Muscle of leg (tissue), 11 donors: ENCODE results near the gene RAI1. TPM values are rescaled to one million over a fixed set of nuclear protein-coding genes. Genes with fewer than 3 reads are reported as not detected.

Experiments
- DNase-seq: peaks from one replicate; pipeline ENCODE4 v3.0.0; 2013
- H3K27ac ChIP-seq: one replicate; pipeline ENCODE4 v1.5.1; 2013; ENCODE audit warnings: mild to moderate bottlenecking, low read length, control low read depth
- H3K27me3 ChIP-seq: one replicate; pipeline ENCODE4 v1.6.1; 2013; ENCODE audit warnings: low read length; ENCODE audit not compliant: control insufficient read depth, insufficient read depth
- H3K36me3 ChIP-seq: one replicate; pipeline ENCODE4 v1.6.1; 2013; ENCODE audit warnings: low read length; ENCODE audit not compliant: control insufficient read depth, insufficient read depth
- H3K4me1 ChIP-seq: one replicate; pipeline ENCODE4 v1.6.1; 2013; ENCODE audit warnings: low read length; ENCODE audit not compliant: control insufficient read depth, insufficient read depth
- H3K4me3 ChIP-seq: one replicate; pipeline ENCODE4 v1.5.1; 2013; ENCODE audit warnings: low read length, control low read depth
- H3K9me3 ChIP-seq: replicated peaks from 2 replicates; pipeline ENCODE4 v1.6.1; 2013; ENCODE audit warnings: low read depth, low read length; ENCODE audit not compliant: control insufficient read depth
- WGBS: methylation state at CpG from one replicate; pipeline ENCODE4 v1.1.5; 2013; ENCODE audit warnings: missing lambda C conversion rate; ENCODE audit not compliant: insufficient coverage; 5-methylcytosine and 5-hydroxymethylcytosine counted together
- polyA plus RNA-seq, 8 donors: library from polyadenylated mRNA; unstranded; fragments of 120-200 nt; gene quantifications; one replicate each; pipeline versions ENCODE4 v1.2.1 to v1.2.3, GENCODE V29; 2013; ENCODE audit warnings: inconsistent platforms in 1 of 8, low replicate concordance in 1 of 8; ENCODE audit not compliant: insufficient read length in 8 of 8, insufficient read depth in 1 of 8
- total RNA-seq: library from RNA; stranded (reverse); fragments of 120-200 nt; gene quantifications from one replicate; pipeline ENCODE4 v1.2.4, GENCODE V29; 2013

RAI1 gene
- total and polyA plus RNA-seq, 9 donors: 7.4 to 25.5 (median 20.7) TPM

- Histone ChIP-seq H3K27me3 (no peaks in the 10 kb centered on the region), H3K9me3 (no peaks in the 10 kb centered on the region), H3K4me1 (peaks cover 42% of the 10 kb centered on the region), H3K36me3 (peaks cover 17% of the 10 kb centered on the region), H3K27ac (no peak overlapping the region), H3K4me3 (no peak overlapping the region)
- 52% methylated on average over 6 of the region's 6 CpGs for WGBS
- no peak for DNase-seq
These were observed 149.5 kb downstream of the RAI1 start for GRCh38 chr17:17830740-17831207.

DNA sequence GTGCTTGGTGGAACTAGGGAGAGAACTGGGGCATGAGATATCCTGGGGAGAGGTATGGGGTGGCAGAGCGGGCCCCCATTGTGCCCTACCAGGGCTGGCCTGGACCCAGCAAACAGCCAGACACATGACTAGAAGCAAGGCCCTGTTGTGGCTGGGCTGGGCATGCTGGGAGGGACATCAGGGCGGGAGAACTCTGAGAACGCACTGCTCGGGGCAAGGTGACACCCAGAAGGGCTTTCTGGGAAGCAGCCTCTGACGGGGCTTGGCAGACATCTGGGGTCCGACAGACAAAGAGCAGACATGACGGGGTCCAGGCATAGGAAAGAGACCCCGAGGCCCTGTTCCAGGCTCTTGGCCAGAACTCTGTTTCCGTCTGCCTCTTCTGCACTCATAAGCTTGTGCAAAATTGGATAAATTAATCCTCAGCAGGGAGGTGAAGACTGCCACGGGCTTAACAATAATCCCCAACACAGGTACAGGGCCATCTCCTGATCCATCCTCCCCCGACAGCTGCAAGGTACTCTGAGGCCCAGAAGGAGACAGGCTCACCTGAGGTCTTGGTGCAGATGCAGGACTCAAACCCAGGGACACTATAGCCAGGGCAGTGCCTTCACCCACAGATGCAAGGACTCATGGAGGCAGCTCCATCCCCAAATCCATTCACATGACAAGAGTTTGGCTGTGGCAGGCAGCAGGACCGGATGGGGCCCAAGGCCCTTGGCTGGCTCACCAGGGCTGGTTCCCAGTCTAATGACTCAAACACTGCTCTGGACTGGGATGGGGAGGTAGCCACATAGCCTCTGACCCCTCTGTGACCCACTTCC, 150.2 kb downstream of the RAI1 start:
- Histone ChIP-seq H3K4me3 (no peak overlapping the region), H3K36me3 (peaks cover 17% of the 10 kb centered on the region), H3K27me3 (no peaks in the 10 kb centered on the region), H3K9me3 (no peaks in the 10 kb centered on the region), H3K27ac (no peak overlapping the region), H3K4me1 (peaks cover 39% of the 10 kb centered on the region)
- peak; percentile 37 for DNase-seq
- WGBS: 50% methylated on average over 11 of the region's 12 CpGs

DNA sequence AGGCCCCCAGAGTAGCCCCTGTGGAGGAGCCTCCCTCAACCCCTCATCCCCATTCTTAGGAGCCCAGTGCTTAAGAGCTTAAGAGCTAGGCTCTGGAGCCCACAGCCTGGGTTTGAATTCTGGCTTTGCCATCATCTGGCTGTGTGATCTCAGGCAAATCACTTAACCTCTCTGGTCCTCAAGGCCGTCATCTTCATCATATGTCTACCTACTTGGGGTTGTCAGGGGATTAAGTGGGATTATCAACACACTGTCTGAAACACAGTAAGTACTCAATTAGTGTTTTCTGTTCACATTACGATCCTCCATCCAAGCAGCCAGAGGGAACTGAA, 150.7 kb downstream of the RAI1 start:
- no peaks in the 10 kb centered on the region for H3K27me3 ChIP-seq
- 70% methylated on average over 1 of the region's 2 CpGs for whole genome bisulfite sequencing
- no peaks in the 10 kb centered on the region for H3K9me3 ChIP-seq
- no peak for DNase-seq
- H3K4me1 ChIP-seq: peaks cover 36% of the 10 kb centered on the region
- peaks cover 14% of the 10 kb centered on the region for H3K36me3 ChIP-seq
- no peak overlapping the region for H3K4me3 ChIP-seq
- H3K27ac ChIP-seq: no peak overlapping the region

DNA sequence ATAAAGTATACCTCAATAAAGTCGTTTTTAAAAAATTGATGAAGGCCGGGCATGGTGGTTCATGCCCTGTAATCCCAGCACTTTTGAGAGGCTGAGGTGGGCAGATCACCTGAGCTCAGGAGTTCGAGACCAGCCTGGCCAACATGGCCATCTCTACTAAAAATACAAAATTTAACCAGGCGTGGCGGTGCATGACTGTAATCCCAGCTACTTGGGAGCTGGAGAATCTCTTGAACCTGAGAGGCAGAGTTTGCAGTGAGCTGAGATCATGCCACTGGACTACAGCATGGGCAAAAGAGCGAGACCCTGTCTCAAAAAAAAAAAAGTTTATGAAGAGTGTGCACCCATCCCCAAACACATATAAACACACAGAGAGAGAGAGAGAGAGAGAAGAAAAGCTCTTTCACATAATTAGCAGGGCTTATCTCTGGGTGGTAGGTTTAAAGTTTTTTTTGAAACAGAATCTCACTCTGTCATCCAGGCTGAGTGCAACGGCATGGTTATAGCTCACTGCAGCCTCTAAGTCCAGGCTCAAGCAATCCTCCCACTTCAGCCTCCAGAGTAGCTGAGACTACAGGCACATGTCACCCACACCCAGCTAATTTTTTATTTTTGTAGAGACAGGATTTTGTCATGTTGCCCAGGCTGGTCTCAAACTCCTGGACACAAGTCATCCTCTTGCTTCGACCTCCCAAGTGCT, 152.6 kb downstream of the RAI1 start:
- no peak for DNase-seq
- H3K4me3 ChIP-seq: no peak overlapping the region
- no peak overlapping the region for H3K27ac ChIP-seq
- H3K36me3 ChIP-seq: peaks cover 11% of the 10 kb centered on the region
- H3K4me1 ChIP-seq: peaks cover 51% of the 10 kb centered on the region
- no peaks in the 10 kb centered on the region for H3K27me3 ChIP-seq
- H3K9me3 ChIP-seq: no peaks in the 10 kb centered on the region
- WGBS: 90% methylated on average over 2 of the region's 8 CpGs

- peaks cover 11% of the 10 kb centered on the region for H3K36me3 ChIP-seq
- peaks cover 63% of the 10 kb centered on the region for H3K4me1 ChIP-seq
- no peaks in the 10 kb centered on the region for H3K9me3 ChIP-seq
- no peaks in the 10 kb centered on the region for H3K27me3 ChIP-seq
- H3K4me3 ChIP-seq: no peak overlapping the region
- 83% methylated on average over 2 of the region's 4 CpGs for WGBS
- H3K27ac ChIP-seq: no peak overlapping the region
- DNase-seq: peak; percentile 37
These were observed 153.7 kb downstream of the RAI1 start for GRCh38 chr17:17834974-17835373.

DNA sequence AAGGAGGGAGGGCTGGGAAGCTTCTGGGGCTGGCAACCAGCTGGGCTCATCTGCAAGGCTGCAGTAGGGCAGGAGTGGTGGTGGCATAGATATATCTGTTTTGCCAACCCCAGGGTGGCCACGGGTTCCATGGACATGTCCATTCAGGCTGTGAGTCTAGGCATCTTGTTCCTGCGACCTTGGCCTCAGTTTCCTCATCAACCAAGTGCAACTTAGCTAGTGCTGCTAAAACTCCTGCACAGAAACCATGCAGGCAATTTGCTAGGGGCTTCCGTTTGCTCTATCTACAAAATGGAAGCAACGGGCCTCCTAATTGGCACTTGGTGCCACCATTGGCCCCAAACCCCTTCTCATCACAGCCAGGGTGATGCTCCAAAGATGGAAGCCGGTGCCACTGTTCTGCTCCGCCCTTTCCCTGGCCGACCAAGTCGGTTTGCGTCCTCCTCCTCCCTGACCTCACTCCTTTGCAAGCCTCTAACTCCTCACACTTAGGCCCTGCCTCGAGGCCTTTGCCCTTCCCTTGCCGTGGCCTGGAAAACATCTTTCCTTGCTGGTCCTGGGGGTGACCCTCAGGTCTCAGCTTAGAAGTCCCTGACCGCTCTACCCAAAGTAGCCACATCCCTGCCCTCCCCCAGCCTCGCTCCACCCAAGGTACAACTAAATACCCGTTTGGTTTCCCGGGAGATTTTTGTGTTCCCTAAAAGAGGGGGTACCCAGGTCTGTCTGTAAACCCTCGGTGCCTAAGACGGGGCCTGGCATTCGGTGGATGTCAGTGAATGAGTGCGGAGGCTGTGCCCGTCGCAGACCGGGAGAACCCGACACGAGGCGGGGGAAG, 154.4 kb downstream of the RAI1 start:
- Histone ChIP-seq H3K4me3 (peak overlapping the region; percentile 89), H3K4me1 (peaks cover 65% of the 10 kb centered on the region), H3K27ac (peak overlapping the region; percentile 82), H3K27me3 (no peaks in the 10 kb centered on the region), H3K9me3 (no peaks in the 10 kb centered on the region), H3K36me3 (peaks cover 8% of the 10 kb centered on the region)
- WGBS: 20% methylated on average over 22 of the region's 25 CpGs
- no peak for DNase-seq

DNA sequence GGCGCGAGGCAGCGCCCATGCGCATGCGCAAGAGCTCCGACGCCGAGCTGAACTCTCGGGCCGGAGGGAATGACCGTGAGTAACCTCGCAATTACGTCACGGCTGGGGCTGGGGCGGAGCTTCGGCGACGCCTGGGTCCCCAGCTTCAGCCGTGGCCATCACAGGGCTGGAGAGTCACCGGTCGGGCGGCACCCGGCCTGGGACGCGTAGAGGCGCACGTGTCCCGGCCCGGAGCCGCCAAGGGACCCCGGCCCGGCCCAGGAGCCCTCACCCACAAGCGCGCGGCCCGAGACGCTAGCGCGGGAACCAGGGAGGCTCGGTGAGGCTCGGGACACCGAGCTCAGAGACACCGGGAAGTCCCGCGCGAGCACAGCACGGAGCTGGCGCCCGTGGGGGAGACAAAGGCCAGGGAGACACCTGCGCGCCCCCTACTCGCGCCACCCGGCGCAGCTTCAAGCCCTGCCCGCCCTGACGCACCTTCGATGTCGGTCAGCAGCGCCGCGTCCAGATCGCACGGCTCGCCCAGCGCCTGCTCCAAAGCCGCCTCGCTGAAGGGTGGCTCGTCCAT, 155.1 kb downstream of the RAI1 start:
- peaks cover 3% of the 10 kb centered on the region for H3K36me3 ChIP-seq
- peaks cover 65% of the 10 kb centered on the region for H3K4me1 ChIP-seq
- no peaks in the 10 kb centered on the region for H3K27me3 ChIP-seq
- peak; percentile 98 for DNase-seq
- H3K9me3 ChIP-seq: no peaks in the 10 kb centered on the region
- H3K27ac ChIP-seq: peak overlapping the region; percentile 98
- WGBS: under 1% methylated on average over 69 of the region's 69 CpGs
- H3K4me3 ChIP-seq: peak overlapping the region; percentile 89

DNA sequence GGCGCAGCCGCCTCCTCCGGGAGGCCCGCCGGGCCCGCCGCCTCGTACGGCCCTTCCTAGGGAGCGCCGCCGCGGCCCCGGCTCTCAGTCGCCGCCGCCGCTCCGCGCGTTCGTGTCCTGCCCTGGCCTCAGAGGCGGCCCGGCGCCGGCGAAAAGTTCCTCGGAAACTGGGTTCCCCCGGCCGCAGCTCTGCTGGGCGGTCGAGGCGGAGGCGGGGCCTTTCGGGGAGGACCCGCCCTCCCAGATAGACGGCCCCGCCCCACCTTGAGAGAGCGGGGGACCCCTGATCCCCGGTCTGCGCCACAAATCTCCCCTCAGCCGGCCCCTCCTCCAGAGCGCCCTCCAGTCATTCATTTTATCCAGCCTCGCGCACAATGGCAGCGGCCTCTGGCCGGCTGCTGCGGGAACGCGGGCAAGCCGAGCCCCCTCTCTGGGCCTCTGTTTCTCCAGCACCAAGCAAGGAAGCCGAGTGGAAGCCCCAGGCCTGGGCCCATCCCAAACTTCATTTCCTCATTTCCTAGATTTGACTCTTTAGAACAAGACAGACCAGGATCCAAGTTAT, 155.6 kb downstream of the RAI1 start, which contains the start of gene SREBF1:
Gene SREBF1, minus strand, starts transcription at position 169 of the 562 bp plus-strand sequence. CDS start 169 bp downstream, outside the sequence.
- under 1% methylated on average over 50 of the region's 52 CpGs for WGBS
- Histone ChIP-seq H3K27me3 (no peaks in the 10 kb centered on the region), H3K9me3 (no peaks in the 10 kb centered on the region), H3K4me1 (peaks cover 65% of the 10 kb centered on the region), H3K36me3 (no peaks in the 10 kb centered on the region), H3K27ac (peak within 1 kb of the TSS; percentile 98), H3K4me3 (peak within 1 kb of the TSS; percentile 89)
- peak; percentile 80 for DNase-seq

DNA sequence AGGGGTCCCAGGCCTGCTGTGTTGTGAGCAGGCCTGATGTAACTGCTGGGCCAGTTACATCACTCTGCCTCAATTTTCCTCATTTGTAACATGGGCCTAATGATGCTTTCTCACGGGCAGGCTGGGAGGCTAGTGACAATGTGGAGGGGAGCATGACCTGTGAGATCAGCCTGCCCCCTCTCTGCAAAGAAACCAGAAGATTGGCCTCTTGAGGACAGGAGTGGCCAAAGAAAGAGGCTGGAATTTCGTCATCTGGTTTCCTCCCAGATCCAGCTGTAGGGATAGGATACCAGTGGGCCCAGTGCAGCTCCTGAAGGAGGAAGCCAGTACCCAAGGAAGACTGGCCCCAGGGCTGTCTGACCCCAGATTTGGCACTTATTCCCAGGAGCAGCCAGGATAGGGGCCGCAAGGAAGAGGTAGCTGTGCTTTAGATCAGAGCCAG, 156.1 kb downstream of the RAI1 start:
- H3K27ac ChIP-seq: peak overlapping the region; percentile 98
- no peaks in the 10 kb centered on the region for H3K36me3 ChIP-seq
- H3K27me3 ChIP-seq: no peaks in the 10 kb centered on the region
- WGBS: 43% methylated on average over 2 of the region's 3 CpGs
- peak overlapping the region; percentile 89 for H3K4me3 ChIP-seq
- no peaks in the 10 kb centered on the region for H3K9me3 ChIP-seq
- peak; percentile 96 for DNase-seq
- H3K4me1 ChIP-seq: peaks cover 70% of the 10 kb centered on the region
